GM18907 (cell line): ENCODE measurements around the gene MAD1L1.
"Not testable (repeated sequence)": the region's sequence is repeated elsewhere in the genome, so short reads cannot be mapped to it uniquely, and the experiment has no call there.

Experiments used
- ATAC-seq: cut with Tn5 transposase; IDR thresholded peaks from one replicate; pipeline ENCODE4 v1.9.1; 2021; ENCODE audit warnings: mild to moderate bottlenecking, moderate library complexity; ENCODE audit not compliant: unreplicated experiment

Gene MAD1L1

GRCh38 chr7:1850111-1850975 lies 382.4 kb downstream of the MAD1L1 start:
- no peak for ATAC-seq

GRCh38 chr7:1849351-1850041 lies 383.2 kb downstream of the MAD1L1 start:
- no peak for ATAC-seq

- ATAC-seq: no peak
These were observed 383.8 kb downstream of the MAD1L1 start for GRCh38 chr7:1848911-1849311.

- no peak for ATAC-seq
These were observed 384.6 kb downstream of the MAD1L1 start for GRCh38 chr7:1848013-1848640.

- ATAC-seq: no peak
These were observed 385.3 kb downstream of the MAD1L1 start for GRCh38 chr7:1847260-1848001.

- no peak for ATAC-seq
These were observed 386.2 kb downstream of the MAD1L1 start for GRCh38 chr7:1846331-1847065.

- ATAC-seq: no peak
These were observed 387.0 kb downstream of the MAD1L1 start for GRCh38 chr7:1845536-1846311.

GRCh38 chr7:1844951-1845390 lies 387.8 kb downstream of the MAD1L1 start:
- ATAC-seq: no peak

GRCh38 chr7:1844336-1844950 lies 388.3 kb downstream of the MAD1L1 start:
- no peak for ATAC-seq

GRCh38 chr7:1843921-1844335 lies 388.8 kb downstream of the MAD1L1 start:
- ATAC-seq: no peak

- no peak for ATAC-seq
These were observed 389.4 kb downstream of the MAD1L1 start for GRCh38 chr7:1843271-1843861.

- no peak for ATAC-seq
These were observed 390.2 kb downstream of the MAD1L1 start for GRCh38 chr7:1842321-1843221.

GRCh38 chr7:1841286-1842021 lies 391.3 kb downstream of the MAD1L1 start:
- ATAC-seq: not testable (repeated sequence)

GRCh38 chr7:1840744-1841143 lies 392.0 kb downstream of the MAD1L1 start:
- ATAC-seq: not testable (repeated sequence)

GRCh38 chr7:1839701-1840100 lies 393.0 kb downstream of the MAD1L1 start:
- ATAC-seq: no peak

GRCh38 chr7:1838911-1839531 lies 393.7 kb downstream of the MAD1L1 start:
- not testable (repeated sequence) for ATAC-seq

GRCh38 chr7:1838544-1838872 lies 394.2 kb downstream of the MAD1L1 start:
- not testable (repeated sequence) for ATAC-seq
